ENCODE results near the gene HTR3E.

- TF ChIP-seq CTCF (IDR thresholded peaks at IDR 0.05; ENCODE audit: low read length), result no peak
- TF ChIP-seq EZH2phosphoT487 (IDR thresholded peaks at IDR 0.05; ENCODE audit: low read length), result no peak
Measured at GRCh38 chr3:184148076-184148475, 51.2 kb downstream of the HTR3E start.
